HepG2 (cell line): ENCODE results near the gene CACNG8. TPM values are rescaled to one million over a fixed set of nuclear protein-coding genes. Genes with fewer than 3 reads are reported as not detected.

Experiments
- ATAC-seq: fragments of 200-7000 bp; cut with Tn5 transposase; 3 replicates; pipeline ENCODE4 v1.9.1; 2020; ENCODE audit warnings: mild to moderate bottlenecking, moderate library complexity
- BruUV-seq: library from RNA; stranded (reverse); fragments of 400-500 nt; replicated peaks from 2 replicates; lab custom pipeline; 2021; lab: Mats Ljungman, UMichigan
- CTCF ChIA-PET: fragments of 300-600 bp; formaldehyde crosslinking; extraction: SDS; loops from one replicate; lab custom pipeline; 2021; ENCODE audit warnings: low total read pairs, inconsistent platforms, low intra/inter-chr PET ratio; lab: Yijun Ruan, JAX
- POLR2A ChIA-PET: fragments of 350-600 bp; sonication (Branson Sonifier 250); formaldehyde crosslinking; loops from one replicate; lab custom pipeline; 2020; ENCODE audit warnings: antibody characterized with exemption, inconsistent platforms; lab: Yijun Ruan, JAX
- DNase-seq: peaks from one replicate; pipeline ENCODE4 v3.0.0-alpha.2; 2015; ENCODE audit warnings: low spot score
- FAIRE-seq: peaks from 3 replicates; lab custom pipeline; 2011; peaks lifted over from hg19 to GRCh38; lab: Jason Lieb, UNC
- H2AFZ ChIP-seq: one replicate; pipeline ENCODE4 v1.6.1; 2011; ENCODE audit warnings: low read length, inconsistent platforms
- H3K27ac ChIP-seq: fragments of 300-600 bp; 3 replicates; pipeline ENCODE4 v1.8.0; 2011; ENCODE audit warnings: mixed run types, mild to moderate bottlenecking, mixed read lengths, low read length, inconsistent platforms; ENCODE audit not compliant: insufficient read depth; ENCODE audit errors: extremely low read length
- H3K27me3 ChIP-seq, 2 experiments: fragments of 200-600 bp in 1 of 2; 2 replicates in 1 of 2; 3 replicates in 1 of 2; pipeline versions ENCODE4 v1.6.0 to v1.8.0; 2011; ENCODE audit warnings: low read length in 2 of 2, mild to moderate bottlenecking in 2 of 2, moderate library complexity in 2 of 2, inconsistent platforms in 1 of 2; ENCODE audit not compliant: insufficient read depth in 2 of 2, control insufficient read depth in 1 of 2
- H3K36me3 ChIP-seq, 2 experiments: fragments of 200-600 bp in 1 of 2; replicated peaks in 1 of 2; 2 replicates in 1 of 2; 3 replicates in 1 of 2; pipeline versions ENCODE4 v1.5.1 to v1.8.0; 2011; ENCODE audit warnings: low read length in 2 of 2, inconsistent platforms in 1 of 2; ENCODE audit not compliant: insufficient read depth in 2 of 2, control insufficient read depth in 1 of 2
- H3K4me1 ChIP-seq: 2 replicates; pipeline ENCODE4 v1.5.1; 2012; ENCODE audit warnings: low read length, inconsistent platforms; ENCODE audit not compliant: insufficient read depth
- H3K4me2 ChIP-seq: 2 replicates; pipeline ENCODE4 v1.6.0; 2011; ENCODE audit warnings: low read depth, low read length, inconsistent platforms
- H3K4me3 ChIP-seq, 3 experiments: fragments of 200-600 bp in 1 of 3; sonication (generic), shearing (Covaris generic) in 1 of 3; replicated peaks in 1 of 3; 2 replicates each; pipeline ENCODE4 v1.5.1; 2011 to 2016; ENCODE audit warnings: low read length in 3 of 3, inconsistent platforms in 2 of 3, low read depth in 2 of 3, mild to moderate bottlenecking in 2 of 3, control low read depth in 1 of 3, mixed read lengths in 1 of 3; ENCODE audit not compliant: insufficient read depth in 1 of 3
- H3K79me2 ChIP-seq: one replicate; pipeline ENCODE4 v1.6.1; 2011; ENCODE audit warnings: low read length, inconsistent platforms; ENCODE audit not compliant: insufficient read depth
- H3K9ac ChIP-seq: 2 replicates; pipeline ENCODE4 v1.6.0; 2011; ENCODE audit warnings: mild to moderate bottlenecking, low read depth, low read length, inconsistent platforms; ENCODE audit not compliant: insufficient read depth
- H3K9me3 ChIP-seq: 2 replicates; pipeline ENCODE4 v1.5.1; 2012; ENCODE audit warnings: mild to moderate bottlenecking, low read length
- H4K20me1 ChIP-seq: 2 replicates; pipeline ENCODE4 v1.6.0; 2011; ENCODE audit warnings: inconsistent platforms, mild to moderate bottlenecking, low read length, moderate library complexity; ENCODE audit not compliant: insufficient read depth
- ASH2L ChIP-seq: fragments of 300-600, 200-600 bp; sonication (generic); IDR thresholded peaks from 2 replicates; pipeline ENCODE4 v1.7.0; 2017; ENCODE audit warnings: low read depth, mild to moderate bottlenecking, moderate library complexity, mixed read lengths, low read length; ENCODE audit not compliant: insufficient read length
- CTCF ChIP-seq: sonication (generic); formaldehyde crosslinking; IDR thresholded peaks from 2 replicates; pipeline ENCODE4 v1.5.0; 2020; ENCODE audit warnings: mild to moderate bottlenecking, missing genetic modification reagents, moderate library complexity
- MNT ChIP-seq: fragments of 450-650 bp; IDR thresholded peaks from 2 replicates; pipeline ENCODE4 v1.6.1; 2016
- NRL ChIP-seq: sonication (generic); formaldehyde crosslinking; IDR thresholded peaks from 2 replicates; pipeline ENCODE4 v1.5.0; 2020; ENCODE audit warnings: missing genetic modification reagents, mild to moderate bottlenecking, moderate library complexity, borderline replicate concordance
- SMC3 ChIP-seq: IDR thresholded peaks from 2 replicates; pipeline ENCODE4 v1.6.1; 2011; ENCODE audit warnings: low read length, improper control_type of control experiment
- STAG1 ChIP-seq: sonication (generic); formaldehyde crosslinking; IDR thresholded peaks from 2 replicates; pipeline ENCODE4 v1.4.0; 2020; ENCODE audit warnings: missing genetic modification reagents
- TERF1 ChIP-seq: sonication (generic); formaldehyde crosslinking; IDR thresholded peaks from 2 replicates; pipeline ENCODE4 v1.8.0; 2022; ENCODE audit warnings: mild to moderate bottlenecking, missing genetic modification reagents, moderate library complexity
- ZSCAN21 ChIP-seq: sonication (generic); formaldehyde crosslinking; IDR thresholded peaks from 2 replicates; pipeline ENCODE4 v1.8.0; 2022; ENCODE audit warnings: mild to moderate bottlenecking, missing genetic modification reagents, moderate library complexity, borderline replicate concordance
- WGBS: methylation state at CpG from one replicate; pipeline ENCODE4 v1.1.6; 2017; ENCODE audit warnings: low lambda C conversion rate; 5-methylcytosine and 5-hydroxymethylcytosine counted together
- in situ Hi-C: cut with HindIII; loops from 2 replicates; pipeline ENCODE4 v1.10.0; 2017; ENCODE audit warnings: low pct_unique_long_range_greater_than_20kb; ENCODE audit not compliant: extremely low pct_ligation_motif_present
- intact Hi-C: fragments of 100-400 bp; cut with micrococcal nuclease; formaldehyde crosslinking; loops from one replicate; pipeline ENCODE4 v1.10.0; 2022; ENCODE audit not compliant: unreplicated experiment
- polyA plus RNA-seq, 8 experiments: library from polyadenylated mRNA; depleted of rRNA in 3 of 8; stranded (reverse) in 7 of 8; unstranded in 1 of 8; fragments of >200 nt; fragmentation: Illumina TruSeq in 4 of 8; extraction: Trizol in 4 of 8; gene quantifications; 2 replicates each; pipeline versions ENCODE4 v1.2.1 to v1.2.3, GENCODE V29; 2011 to 2016; ENCODE audit warnings: low read depth in 4 of 8, missing spikeins in 1 of 8, mixed read lengths in 1 of 8; ENCODE audit not compliant: insufficient read depth in 1 of 8
- total RNA-seq, 5 experiments: library from RNA; depleted of rRNA; stranded (reverse); fragments of >200 nt; fragmentation: Illumina TruSeq; extraction: Trizol; gene quantifications; 2 replicates each; pipeline ENCODE4 v1.2.3, GENCODE V29; 2016; ENCODE audit warnings: low read depth in 1 of 5

Gene CACNG8
- total and polyA plus RNA-seq, 2 of the 13 experiments (the other 11 are each of a cell fraction or from before 2014, with no cell fraction given), result not detected

- no peak for DNase-seq
- CTCF ChIA-PET, result interaction anchor here (1.2 to 2.9 kb wide), 4 partner anchors 124 to 238 kb away, joined by 6 to 19 read pairs (median 14); no protein-coding TSS in a partner anchor
- WGBS, result 2% methylated on average over 13 of the region's 13 CpGs
- Histone ChIP-seq H3K4me1 (peaks cover 17% of the 10 kb centered on the region), H3K79me2 (no peaks in the 10 kb centered on the region), H3K4me3 (peak overlapping the region; percentile 17 to 41 (median 41); a peak in 4 of 6 replicates), H3K4me2 (peak overlapping the region; percentile 77), H3K9me3 (no peaks in the 10 kb centered on the region), H3K9ac (no peak overlapping the region), H4K20me1 (no peaks in the 10 kb centered on the region), H3K27me3 (no peaks in the 10 kb centered on the region; a peak in 2 of 5 replicates), H3K27ac (no peak overlapping the region), H3K36me3 (no peaks in the 10 kb centered on the region), H2AFZ (peak overlapping the region; percentile 77)
- peak; percentile 67 for ATAC-seq
- POLR2A ChIA-PET, result no interaction called here
- FAIRE-seq, result peak; percentile 68
- intact Hi-C loops, result loop anchor here (1.0 kb wide), 2 partner anchors 189 to 223 kb away; no protein-coding TSS in a partner anchor
- TF ChIP-seq TERF1, result no peak
- no peak for TF ChIP-seq ZSCAN21 (CRISPR knock-in tag)
- peak; percentile 40 for TF ChIP-seq STAG1
- no peak for TF ChIP-seq ASH2L
- peak; percentile 59 for TF ChIP-seq CTCF (CRISPR knock-in tag)
- no peak for TF ChIP-seq NRL (CRISPR knock-in tag)
- TF ChIP-seq MNT, result peak; percentile 74
- TF ChIP-seq SMC3, result peak; percentile 10; the same call in 1 of the 2 replicates
- in situ Hi-C loops, result no loop called here
- BruUV-seq, result no TSS peak
Observed at GRCh38 chr19:54030895-54031586, 68.3 kb downstream of the CACNG8 start.
